Prostate gland (tissue), 2 donors: ENCODE data around the gene NR1D2.

Source experiments
- POLR2A ChIP-seq: fragments of 450-650 bp; IDR thresholded peaks from one replicate; pipeline ENCODE4 v1.6.1; 2016; ENCODE audit warnings: antibody characterized with exemption, mild to moderate bottlenecking
- POLR2AphosphoS5 ChIP-seq: sonication (generic); formaldehyde crosslinking; IDR thresholded peaks from one replicate; pipeline ENCODE4 v1.6.1; 2017; ENCODE audit warnings: antibody characterized with exemption
- TF ChIP-seq, protein P1 (sequence below), 4 experiments: fragments of 200-600 bp in 2 of 4; fragments of 450-650 bp in 2 of 4; sonication (generic) in 2 of 4; IDR thresholded peaks; 1 replicate in 3 of 4; 2 replicates in 1 of 4; pipeline ENCODE4 v1.5.1; 2016 to 2019; ENCODE audit warnings: antibody characterized with exemption in 4 of 4, mild to moderate bottlenecking in 2 of 4, moderate library complexity in 2 of 4

DNA sequence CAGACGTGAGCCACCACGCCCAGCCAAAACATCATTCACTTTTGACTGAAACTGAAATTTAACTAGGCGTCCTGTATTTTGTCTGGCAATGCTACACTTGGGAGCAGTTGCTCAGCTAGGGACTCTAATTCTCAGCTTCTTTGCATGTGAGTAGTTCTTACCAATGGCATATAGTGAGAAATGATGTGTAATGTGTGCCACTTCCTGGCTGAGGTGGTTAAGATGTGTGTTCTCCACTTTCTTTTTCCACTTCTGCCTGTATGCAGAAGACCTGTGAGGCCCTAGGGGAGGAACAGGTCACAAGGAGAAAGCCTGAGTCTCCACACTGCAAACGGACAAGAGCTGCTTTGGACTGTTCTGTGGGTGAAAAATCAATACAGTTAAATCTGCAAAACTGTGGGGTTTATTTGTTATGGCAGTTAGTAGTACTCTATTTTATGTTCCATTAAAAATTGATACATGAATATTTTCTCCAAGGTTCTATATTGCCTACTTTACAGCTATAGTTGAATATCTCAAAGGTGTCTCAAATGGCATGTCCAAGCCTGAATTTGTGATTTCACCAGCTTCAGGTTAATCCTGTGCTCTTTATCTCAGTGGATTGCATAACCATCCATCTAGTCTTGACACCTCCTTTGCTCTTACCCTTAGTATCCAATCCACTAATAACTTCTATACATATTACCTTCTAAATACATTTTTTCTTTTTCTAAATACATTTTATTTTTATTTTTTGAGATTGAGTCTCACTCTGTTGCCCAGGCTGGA lies 59.3 kb downstream of the NR1D2 start:
- TF ChIP-seq, protein P1, sequence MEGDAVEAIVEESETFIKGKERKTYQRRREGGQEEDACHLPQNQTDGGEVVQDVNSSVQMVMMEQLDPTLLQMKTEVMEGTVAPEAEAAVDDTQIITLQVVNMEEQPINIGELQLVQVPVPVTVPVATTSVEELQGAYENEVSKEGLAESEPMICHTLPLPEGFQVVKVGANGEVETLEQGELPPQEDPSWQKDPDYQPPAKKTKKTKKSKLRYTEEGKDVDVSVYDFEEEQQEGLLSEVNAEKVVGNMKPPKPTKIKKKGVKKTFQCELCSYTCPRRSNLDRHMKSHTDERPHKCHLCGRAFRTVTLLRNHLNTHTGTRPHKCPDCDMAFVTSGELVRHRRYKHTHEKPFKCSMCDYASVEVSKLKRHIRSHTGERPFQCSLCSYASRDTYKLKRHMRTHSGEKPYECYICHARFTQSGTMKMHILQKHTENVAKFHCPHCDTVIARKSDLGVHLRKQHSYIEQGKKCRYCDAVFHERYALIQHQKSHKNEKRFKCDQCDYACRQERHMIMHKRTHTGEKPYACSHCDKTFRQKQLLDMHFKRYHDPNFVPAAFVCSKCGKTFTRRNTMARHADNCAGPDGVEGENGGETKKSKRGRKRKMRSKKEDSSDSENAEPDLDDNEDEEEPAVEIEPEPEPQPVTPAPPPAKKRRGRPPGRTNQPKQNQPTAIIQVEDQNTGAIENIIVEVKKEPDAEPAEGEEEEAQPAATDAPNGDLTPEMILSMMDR (IDR thresholded peaks at IDR 0.05) = no peak
- TF ChIP-seq POLR2A (no peak), POLR2AphosphoS5 (no peak)
